GM19351 (cell line): ENCODE data around the gene TPRN.

Experiments used
- ATAC-seq: cut with Tn5 transposase; IDR thresholded peaks from one replicate; pipeline ENCODE4 v1.9.1; 2021; ENCODE audit warnings: mild to moderate bottlenecking, moderate library complexity; ENCODE audit not compliant: unreplicated experiment

Gene TPRN

DNA sequence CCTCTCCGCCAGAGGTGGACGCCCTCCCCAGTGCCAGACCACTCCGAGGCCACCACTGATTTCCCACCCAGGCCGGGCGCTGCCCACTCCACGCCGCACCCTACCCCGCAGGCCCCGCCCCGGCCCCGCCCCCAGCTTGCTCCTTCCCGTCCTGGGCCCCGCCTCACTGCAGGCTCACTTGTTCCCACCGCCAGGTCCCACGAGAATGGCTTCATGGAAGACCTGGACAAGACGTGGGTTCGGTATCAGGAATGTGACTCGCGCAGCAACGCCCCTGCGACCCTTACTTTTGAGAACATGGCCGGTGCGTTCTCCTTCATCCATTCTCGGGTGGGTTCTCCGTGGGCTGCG lies 37.2 kb downstream of the TPRN start:
- ATAC-seq = no peak

DNA sequence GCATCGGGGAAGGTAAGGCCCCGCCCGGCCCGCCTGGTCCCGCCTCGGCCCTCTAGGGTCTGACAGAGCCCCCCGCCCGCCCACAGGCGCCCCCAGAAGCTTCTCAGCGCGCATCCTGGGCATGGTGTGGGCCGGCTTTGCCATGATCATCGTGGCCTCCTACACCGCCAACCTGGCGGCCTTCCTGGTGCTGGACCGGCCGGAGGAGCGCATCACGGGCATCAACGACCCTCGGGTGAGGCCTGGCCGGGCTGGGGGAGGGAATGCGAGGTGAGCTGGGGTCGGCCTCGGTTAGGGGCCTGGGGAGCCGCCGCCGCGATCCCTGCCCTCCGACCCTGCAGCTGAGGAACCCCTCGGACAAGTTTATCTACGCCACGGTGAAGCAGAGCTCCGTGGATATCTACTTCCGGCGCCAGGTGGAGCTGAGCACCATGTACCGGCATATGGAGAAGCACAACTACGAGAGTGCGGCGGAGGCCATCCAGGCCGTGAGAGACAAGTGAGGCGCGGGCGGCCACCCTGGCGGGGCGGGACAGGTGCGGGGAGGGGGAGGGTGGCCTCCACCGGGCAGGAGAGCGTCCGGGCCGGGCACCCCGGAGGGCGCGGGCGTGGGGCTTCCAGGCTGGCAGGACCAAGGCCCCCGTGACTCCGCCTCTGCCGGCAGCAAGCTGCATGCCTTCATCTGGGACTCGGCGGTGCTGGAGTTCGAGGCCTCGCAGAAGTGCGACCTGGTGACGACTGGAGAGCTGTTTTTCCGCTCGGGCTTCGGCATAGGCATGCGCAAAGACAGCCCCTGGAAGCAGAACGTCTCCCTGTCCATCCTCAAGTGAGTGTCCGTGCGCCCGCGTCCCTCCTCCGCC lies 37.8 kb downstream of the TPRN start:
- ATAC-seq = no peak

DNA sequence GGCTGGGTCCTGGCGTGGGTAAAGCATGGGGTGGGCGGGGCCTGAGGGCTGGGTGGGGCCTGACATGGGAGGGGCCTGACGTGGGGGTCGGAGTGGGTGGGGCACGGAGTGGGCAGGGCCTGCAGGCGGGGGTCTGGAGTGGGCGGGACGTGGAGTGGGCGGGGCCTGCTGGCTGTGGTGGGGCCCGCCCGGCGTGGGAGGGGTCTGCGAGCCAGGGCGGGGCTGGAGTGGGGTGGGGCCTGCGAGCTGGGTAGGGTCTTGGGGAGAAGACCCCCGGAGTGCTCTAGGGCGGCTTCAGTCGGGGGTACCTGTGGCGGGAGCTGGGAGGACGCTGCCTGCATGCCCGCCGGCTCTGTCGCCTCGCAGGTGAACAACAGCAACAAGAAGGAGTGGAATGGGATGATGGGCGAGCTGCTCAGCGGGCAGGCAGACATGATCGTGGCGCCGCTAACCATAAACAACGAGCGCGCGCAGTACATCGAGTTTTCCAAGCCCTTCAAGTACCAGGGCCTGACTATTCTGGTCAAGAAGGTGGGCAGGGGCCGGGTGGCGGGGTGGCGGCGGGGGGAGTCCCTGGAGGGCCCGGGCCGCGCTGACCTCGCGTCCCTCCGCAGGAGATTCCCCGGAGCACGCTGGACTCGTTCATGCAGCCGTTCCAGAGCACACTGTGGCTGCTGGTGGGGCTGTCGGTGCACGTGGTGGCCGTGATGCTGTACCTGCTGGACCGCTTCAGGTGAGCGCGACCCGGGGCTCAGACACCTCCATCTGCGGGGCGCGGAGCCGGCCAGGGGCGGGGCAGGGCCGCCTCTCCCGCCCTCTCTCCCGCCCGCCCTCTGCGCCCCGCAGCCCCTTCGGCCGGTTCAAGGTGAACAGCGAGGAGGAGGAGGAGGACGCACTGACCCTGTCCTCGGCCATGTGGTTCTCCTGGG lies 38.7 kb downstream of the TPRN start:
- no peak for ATAC-seq

DNA sequence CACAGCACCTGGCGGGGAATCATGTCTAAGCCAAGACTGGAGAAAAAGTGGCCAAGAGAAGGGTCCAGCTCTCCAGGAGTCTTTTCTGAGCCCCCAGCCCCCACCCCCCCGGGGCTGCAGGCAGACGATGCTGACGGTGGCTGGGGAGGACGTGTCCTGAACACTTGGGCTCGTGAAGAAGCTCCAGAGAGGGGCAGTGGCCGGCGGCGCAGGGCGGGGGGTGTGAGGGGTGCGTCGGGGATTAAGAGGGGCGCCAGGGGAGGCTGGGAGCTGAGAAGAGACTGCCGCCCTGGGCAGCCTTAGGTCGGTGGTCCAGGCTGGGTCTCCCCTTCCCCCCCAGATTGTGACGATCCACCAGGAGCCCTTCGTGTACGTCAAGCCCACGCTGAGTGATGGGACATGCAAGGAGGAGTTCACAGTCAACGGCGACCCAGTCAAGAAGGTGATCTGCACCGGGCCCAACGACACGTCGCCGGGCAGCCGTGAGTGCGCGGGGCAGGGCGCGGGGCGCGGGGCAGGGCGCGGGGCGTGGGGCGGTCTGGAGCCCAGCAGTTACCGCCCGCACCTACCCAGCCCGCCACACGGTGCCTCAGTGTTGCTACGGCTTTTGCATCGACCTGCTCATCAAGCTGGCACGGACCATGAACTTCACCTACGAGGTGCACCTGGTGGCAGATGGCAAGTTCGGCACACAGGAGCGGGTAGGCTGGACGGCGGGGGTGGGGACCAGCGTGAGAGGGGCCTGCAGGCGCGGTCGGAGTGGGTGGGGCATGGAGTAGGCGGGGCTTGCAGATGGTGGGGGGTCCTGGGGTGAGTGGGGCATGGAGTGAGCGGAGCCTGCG lies 39.6 kb downstream of the TPRN start:
- ATAC-seq = no peak

DNA sequence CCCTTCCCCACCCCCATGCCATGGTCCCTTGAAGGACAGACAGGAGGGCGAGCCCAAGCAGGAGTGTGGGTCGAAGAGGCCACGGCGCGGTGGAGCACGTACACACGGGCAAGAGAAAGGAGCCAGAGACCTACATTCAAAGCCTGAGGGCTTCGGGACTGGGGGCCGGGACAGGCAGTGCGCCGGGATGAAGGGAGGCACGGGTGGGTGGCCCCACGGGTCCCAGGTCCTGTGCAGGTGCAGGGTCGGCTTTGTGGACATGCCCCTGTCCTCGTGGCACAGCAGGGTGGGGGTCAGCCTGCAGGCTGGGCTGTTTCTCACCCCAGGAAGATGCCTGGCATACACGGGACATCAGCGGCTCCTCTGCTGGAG lies 40.5 kb downstream of the TPRN start:
- ATAC-seq = no peak

DNA sequence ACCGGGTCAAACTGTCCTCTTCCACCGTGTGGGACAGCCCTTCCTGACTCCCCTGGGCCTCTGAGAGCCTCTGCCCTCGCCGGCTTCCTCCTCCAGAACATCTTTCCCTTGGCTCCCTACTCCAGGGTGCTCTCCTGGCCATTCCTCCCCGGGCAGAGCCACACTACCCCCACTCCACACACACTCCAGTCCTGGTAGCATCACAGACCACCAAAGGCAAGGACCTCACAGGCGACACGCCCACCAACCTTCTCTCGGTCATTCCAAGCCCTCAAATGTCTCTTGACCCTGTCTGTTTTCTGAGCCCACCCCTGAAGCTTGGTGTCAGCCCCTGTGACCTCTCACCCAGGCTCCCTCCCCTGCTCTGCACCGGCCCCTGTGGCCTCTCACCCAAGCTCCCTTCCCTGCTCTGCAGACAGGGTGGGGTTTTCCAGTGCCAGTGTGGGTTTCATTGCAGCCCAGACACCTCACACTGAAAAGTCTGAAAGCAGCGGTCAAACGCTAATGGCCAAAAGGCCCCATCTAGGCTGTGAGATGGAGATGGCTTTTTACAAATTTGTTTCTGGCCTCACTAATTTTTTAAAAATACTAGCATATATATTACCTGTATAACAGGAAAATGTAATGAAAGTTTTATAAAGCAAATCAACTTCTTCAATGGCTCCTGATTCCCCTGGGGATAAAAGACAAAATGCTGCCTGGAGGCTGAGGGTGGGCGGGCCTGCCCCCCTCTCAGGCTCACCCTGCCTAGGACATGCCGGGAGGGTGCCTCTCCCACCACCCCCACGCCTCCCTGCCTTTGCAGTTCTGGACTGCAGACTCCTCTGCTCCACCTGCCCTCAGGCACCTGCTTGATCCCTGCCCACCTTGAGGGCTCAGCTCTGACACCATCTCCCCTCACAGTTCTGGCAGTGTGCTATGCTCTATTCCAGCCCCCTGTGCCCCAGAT lies 41.2 kb downstream of the TPRN start:
- no peak for ATAC-seq

DNA sequence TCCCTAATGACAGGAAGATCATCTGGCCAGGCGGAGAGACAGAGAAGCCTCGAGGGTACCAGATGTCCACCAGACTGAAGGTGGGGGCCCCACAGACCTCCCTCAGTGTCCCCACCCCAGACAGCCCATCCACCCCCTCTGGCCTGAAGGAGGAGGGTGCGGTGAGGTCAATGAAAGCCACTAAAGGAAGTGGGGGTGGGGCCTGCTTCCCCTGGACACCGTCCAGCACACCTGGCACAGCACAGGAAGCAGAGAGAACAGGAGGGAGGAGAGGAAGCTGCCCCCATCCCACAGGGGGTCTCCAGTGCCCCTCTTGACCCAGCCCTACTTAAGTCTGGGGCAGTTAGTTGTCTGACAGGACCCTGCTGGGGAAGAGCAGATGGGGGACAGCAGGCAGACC lies 41.9 kb downstream of the TPRN start:
- ATAC-seq = no peak

DNA sequence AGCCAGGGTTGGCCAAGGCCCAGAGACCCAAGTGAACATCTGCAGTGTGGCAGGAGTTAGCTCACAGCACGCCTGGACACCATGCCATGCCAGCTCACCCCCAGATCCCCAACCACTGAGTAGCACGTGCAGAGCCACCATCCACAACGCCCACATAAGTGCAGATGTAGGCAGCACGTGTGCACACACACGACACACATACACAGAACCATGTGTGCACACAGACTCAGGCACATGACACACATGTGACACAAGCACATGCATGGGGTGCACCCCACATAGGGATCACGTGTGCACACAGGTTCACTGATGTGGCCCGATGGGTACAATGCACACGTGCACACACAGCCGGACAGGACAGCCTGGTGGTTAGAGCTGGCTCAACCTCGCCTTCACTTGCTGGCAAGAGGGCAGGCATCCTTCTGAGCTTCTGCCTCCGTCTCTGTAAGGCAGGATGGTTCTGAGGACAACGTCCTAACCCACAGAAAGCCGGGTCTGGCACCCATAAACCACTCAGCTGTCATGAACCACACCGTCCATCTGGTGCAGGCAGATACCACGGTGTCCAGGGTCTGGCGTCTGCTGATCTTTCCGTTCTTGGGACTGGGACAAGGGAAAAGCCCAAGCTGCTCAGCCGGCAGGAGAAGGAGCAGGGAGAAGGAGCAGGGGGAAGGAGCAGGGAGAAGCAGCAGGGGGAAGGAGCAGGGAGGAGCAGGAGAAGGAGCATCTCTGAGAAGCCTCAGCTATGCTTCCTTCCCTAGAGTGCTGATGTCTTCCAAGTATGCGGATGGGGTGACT lies 42.7 kb downstream of the TPRN start:
- no peak for ATAC-seq

DNA sequence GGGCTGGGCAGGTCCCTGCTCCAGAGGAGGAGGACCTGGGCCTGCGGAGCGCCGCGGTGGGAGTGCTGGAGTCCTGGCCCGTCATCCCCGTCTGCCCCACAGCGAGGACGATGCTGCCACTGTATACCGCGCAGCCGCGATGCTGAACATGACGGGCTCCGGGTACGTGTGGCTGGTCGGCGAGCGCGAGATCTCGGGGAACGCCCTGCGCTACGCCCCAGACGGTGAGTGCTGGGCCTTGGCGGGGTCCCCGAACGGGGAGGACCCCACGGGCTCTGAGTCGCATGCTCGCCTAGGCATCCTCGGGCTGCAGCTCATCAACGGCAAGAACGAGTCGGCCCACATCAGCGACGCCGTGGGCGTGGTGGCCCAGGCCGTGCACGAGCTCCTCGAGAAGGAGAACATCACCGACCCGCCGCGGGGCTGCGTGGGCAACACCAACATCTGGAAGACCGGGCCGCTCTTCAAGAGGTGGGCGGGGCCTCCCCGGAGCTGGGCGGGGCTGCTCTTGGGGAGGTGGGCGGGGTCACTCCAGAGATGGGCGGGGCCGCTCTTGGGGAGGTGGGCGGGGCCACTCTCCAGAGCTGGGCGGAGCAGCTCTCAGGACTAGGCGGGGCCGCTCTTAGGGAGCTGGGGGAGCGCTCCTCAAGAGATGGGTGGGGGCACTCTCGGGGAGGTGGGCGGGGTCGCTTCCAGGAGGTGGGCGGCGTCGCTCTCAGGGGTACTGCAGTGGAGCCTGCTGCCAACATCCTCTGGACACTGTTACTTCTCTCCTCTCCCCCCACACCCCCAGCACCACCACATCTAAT lies 43.8 kb downstream of the TPRN start:
- no peak for ATAC-seq

DNA sequence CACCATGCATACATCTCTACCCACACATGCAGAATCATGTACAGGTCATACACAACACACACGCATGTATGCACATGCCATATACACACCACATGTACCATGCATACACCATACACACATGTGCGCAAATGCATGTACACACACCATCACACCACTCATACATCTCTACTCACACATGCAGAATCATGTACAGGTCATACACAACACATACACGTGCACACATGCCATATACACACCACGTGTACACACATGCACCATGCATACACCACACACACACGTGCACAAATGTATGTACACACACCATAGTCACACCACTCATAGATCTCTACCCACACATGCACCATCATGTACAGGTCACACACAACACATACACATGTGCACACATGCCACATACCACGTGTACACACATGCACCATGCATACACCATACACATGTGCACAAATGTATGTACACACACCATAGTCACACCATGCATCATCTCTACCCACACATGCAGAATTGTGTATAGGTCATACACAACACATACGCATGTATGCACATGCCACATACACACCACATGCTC lies 47.6 kb downstream of the TPRN start:
- no peak for ATAC-seq

DNA sequence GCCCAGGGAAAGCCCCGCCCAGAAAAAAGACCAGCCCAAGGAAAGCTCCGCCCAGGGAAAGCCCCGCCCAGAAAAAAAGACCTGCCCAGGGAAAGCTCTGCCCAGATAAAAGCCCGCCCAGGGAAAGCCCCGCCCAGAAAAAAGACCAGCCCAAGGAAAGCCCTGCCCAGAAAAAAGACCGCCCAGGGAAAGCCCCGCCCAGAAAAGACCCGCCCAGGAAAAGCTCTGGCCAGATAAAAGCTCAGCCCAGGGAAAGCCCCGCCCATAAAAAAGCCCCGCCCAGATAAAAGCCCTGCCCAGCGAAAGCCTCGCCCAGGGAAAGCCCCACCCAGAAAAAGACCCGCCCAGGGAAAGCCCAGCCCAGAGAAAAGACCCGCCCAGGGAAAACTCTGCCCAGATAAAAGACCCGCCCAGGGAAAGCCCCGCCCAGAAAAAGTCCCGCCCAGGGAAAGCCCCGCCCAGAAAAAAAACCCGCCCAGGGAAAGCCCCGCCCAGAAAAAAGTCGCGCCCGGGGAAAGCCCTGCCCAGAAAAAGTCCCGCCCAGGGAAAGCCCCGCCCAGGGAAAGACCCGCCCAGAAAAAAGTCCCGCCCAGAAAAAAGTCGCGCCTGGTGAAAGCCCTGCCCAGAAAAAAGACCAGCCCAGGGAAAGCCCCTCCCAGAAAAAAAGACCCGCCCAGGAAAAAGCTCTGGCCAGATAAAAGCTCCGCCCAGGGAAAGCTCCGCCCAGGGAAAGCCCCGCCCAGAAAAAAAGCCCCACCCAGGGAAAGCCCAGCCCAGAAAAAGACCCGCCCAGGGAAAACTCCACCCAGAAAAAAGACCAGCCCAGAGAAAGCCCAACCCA lies 49.7 kb downstream of the TPRN start:
- peak; percentile 45 for ATAC-seq

DNA sequence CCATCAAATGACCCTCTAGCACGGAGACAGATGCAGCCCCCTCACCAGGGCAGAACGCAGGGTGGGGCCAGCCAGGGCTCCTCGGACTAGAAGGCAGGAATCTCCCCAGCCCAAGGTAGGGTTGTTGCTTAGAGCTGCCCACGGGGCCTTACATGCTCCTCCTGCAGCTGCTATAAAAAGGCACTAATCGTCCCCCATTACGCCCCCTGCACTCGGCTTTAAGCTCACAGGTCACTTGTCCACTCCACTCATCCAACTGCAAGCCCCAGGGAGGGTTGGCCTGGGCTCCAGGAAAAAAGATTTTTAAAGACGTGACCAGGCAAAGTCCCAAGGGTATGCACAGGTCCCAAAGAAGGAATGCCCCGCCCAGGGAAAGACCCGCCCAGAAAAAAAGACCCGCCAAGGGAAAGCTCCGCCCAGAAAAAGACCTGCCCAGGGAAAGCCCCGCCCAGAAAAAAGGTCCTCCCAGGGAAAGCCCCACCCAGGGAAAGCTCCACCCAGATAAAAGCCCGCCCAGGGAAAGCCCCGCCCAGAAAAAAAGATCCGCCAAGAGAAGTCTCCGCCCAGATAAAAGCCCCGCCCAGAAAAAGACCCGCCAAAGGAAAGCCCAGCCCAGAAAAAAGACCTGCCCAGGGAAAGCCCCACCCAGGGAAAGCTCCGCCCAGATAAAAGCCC lies 50.5 kb downstream of the TPRN start:
- peak; percentile 19 for ATAC-seq

DNA sequence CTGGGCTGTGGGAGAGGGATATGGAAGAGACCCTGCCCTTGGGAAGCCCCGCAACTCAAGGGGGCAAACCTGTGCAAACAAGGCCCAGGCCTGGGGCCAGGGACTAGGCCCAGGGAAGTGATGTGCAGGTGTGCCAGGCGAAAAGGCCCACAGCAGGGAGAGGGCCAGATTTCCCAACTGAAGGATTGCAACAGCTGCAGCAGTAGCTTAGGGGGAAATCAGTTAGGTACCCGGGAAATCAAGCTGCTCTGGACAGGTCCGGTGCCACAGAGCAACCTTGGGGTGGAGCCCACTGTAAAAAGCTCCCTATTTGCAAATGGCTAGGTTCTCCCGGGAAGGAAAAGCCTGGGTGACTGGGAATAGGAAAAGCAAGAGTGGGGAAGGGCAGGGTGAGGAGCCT lies 51.2 kb downstream of the TPRN start:
- ATAC-seq = no peak

DNA sequence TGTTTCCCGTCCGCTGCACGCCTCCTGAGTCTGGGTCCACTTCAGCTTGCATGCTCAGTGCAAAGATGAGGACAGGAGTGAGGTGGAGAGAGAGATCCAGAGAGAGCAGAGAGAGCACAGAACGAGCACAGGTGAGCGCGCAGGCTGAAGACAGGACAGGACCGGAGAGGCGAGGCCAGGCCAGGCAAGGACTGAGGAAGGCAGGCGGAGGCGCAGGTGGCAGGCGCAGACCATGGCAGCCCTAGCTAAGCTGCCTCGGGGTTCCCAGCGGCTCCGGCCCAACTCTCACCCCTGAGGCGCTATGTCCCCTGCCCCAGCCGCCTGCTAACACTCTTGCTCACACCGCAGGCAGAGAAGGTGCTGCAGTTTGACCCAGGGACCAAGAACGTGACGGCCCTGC lies 51.9 kb downstream of the TPRN start:
- ATAC-seq = no peak

DNA sequence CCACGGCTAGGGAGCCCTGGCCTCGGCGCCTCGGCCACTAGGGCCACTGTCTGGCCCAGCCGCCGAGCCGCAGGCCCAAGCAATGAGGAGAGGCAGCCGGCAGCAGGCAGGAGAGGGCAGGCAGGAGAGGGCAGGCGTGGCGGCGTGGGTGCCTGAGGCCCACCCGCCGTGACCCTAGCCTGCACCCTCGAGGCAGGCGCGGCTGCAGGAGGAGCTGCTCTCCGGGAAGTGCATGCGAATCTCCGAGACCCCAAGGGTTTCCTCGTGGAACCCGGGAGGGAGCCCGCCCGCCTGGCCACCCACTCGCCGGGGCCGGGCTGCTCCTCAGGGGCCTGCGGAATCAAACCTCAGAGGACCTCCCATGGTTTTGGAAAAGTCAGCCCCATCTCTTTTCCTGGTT lies 52.3 kb downstream of the TPRN start:
- no peak for ATAC-seq

DNA sequence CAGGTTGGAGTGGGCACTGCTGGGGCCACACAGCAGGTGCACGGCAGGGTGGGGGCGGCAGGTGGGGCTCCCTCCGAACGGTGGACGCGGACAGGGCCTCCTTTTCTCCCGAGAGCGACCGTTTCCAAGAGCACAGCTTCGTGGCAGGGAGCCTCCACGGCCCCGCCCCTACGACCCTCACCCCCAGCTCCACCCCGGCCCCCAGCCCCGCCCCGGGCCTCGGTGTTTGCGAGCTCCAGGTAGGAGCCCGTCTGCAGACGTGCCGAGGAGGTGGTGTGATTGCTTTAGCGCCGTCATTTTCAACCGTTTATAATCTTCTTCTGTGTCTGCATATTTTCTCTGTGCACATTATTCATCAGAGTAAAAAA lies 52.8 kb downstream of the TPRN start:
- ATAC-seq = no peak
